ENCODE results near the gene LZTR1.

The LZTR1 gene

GRCh38 chr22:21030032-21030431 is 47.9 kb downstream of the LZTR1 start:
- no peaks in the 10 kb centered on the region for H3K9me3 ChIP-seq (ENCODE audit: control insufficient read depth, low read length)
- H3K4me3 ChIP-seq (ENCODE audit: insufficient read depth in 1 of 2, low read depth in 1 of 2, low read length in 2 of 2), result no peak overlapping the region
- 90% methylated on average over 15 of the region's 15 CpGs for WGBS
- H2BK12ac ChIP-seq (ENCODE audit: low read length in 2 of 2), result no peak overlapping the region
- H3K14ac ChIP-seq (ENCODE audit: low read length in 2 of 2), result no peak overlapping the region
- no peak overlapping the region for H2BK5ac ChIP-seq (ENCODE audit: low read depth, low read length, poor library complexity, severe bottlenecking)
- H3K4ac ChIP-seq (ENCODE audit: low read depth in 1 of 2, low read length in 2 of 2), result no peak overlapping the region
- no peak overlapping the region for H3K18ac ChIP-seq (ENCODE audit: low read depth in 1 of 2, low read length in 2 of 2)
- no peak overlapping the region for H2BK15ac ChIP-seq (ENCODE audit: low read depth, poor library complexity, severe bottlenecking)
- no peak overlapping the region for H2AFZ ChIP-seq (ENCODE audit: low read depth, low read length)
- no peaks in the 10 kb centered on the region for H3K79me1 ChIP-seq (replicated peaks; ENCODE audit: low read length, poor library complexity, severe bottlenecking)
- no peak overlapping the region for H2BK120ac ChIP-seq (ENCODE audit: low read depth, low read length)
- no peak overlapping the region for H4K91ac ChIP-seq (ENCODE audit: low read length)
- H3K4me2 ChIP-seq (ENCODE audit: low read length, poor library complexity, severe bottlenecking), result no peak overlapping the region
- no peak for DNase-seq
- H3K23ac ChIP-seq (ENCODE audit: low read length in 2 of 2), result no peak overlapping the region
- H3K27ac ChIP-seq (ENCODE audit: low read length, poor library complexity, severe bottlenecking), result no peak overlapping the region
- no peak overlapping the region for H3K9ac ChIP-seq (ENCODE audit: low read length)
- H4K8ac ChIP-seq (ENCODE audit: low read length), result no peak overlapping the region
- H3K36me3 ChIP-seq (ENCODE audit: control insufficient read depth in 1 of 2, insufficient read depth in 2 of 2, low read depth in 1 of 2, low read length in 2 of 2), result peaks cover 0 to 4% of the 10 kb centered on the region in 2 experiments
- peaks cover 23% of the 10 kb centered on the region for H3K4me1 ChIP-seq (ENCODE audit: control insufficient read depth, insufficient read depth, low read depth, low read length)
- H2AK5ac ChIP-seq (ENCODE audit: low read length, severe bottlenecking), result no peak overlapping the region
- H3K27me3 ChIP-seq (ENCODE audit: control insufficient read depth in 1 of 2, insufficient read depth in 1 of 2, low read length in 2 of 2), result peaks cover 36 to 58% of the 10 kb centered on the region in 2 experiments

GRCh38 chr22:21030621-21031544 is 48.8 kb downstream of the LZTR1 start:
- Histone ChIP-seq H4K8ac (ENCODE audit: low read length) (no peak overlapping the region), H3K4me3 (ENCODE audit: insufficient read depth in 1 of 2, low read depth in 1 of 2, low read length in 2 of 2) (no peak overlapping the region), H3K4ac (ENCODE audit: low read depth in 1 of 2, low read length in 2 of 2) (no peak overlapping the region)

GRCh38 chr22:21031545-21032036 is 49.5 kb downstream of the LZTR1 start:
- H3K18ac ChIP-seq (ENCODE audit: low read depth in 1 of 2, low read length in 2 of 2), result no peak overlapping the region
- H2BK5ac ChIP-seq (ENCODE audit: low read depth, low read length, poor library complexity, severe bottlenecking), result no peak overlapping the region
- no peaks in the 10 kb centered on the region for H3K79me1 ChIP-seq (replicated peaks; ENCODE audit: low read length, poor library complexity, severe bottlenecking)
- no peak overlapping the region for H4K8ac ChIP-seq (ENCODE audit: low read length)
- H3K23ac ChIP-seq (ENCODE audit: low read length in 2 of 2), result no peak overlapping the region
- H3K36me3 ChIP-seq (ENCODE audit: control insufficient read depth in 1 of 2, insufficient read depth in 2 of 2, low read depth in 1 of 2, low read length in 2 of 2), result peaks cover 0 to 4% of the 10 kb centered on the region in 2 experiments
- H2AK5ac ChIP-seq (ENCODE audit: low read length, severe bottlenecking), result no peak overlapping the region
- H2BK120ac ChIP-seq (ENCODE audit: low read depth, low read length), result no peak overlapping the region
- no peak overlapping the region for H2AFZ ChIP-seq (ENCODE audit: low read depth, low read length)
- no peak for DNase-seq
- no peak overlapping the region for H3K14ac ChIP-seq (ENCODE audit: low read length in 2 of 2)
- no peak overlapping the region for H2BK12ac ChIP-seq (ENCODE audit: low read length in 2 of 2)
- H3K4me1 ChIP-seq (ENCODE audit: control insufficient read depth, insufficient read depth, low read depth, low read length), result peaks cover 23% of the 10 kb centered on the region
- H2BK15ac ChIP-seq (ENCODE audit: low read depth, poor library complexity, severe bottlenecking), result no peak overlapping the region
- no peak overlapping the region for H3K27ac ChIP-seq (ENCODE audit: low read length, poor library complexity, severe bottlenecking)
- peak overlapping the region; percentile 31 for H4K91ac ChIP-seq (ENCODE audit: low read length)
- no peak overlapping the region for H3K4me3 ChIP-seq (ENCODE audit: insufficient read depth in 1 of 2, low read depth in 1 of 2, low read length in 2 of 2)
- no peaks in the 10 kb centered on the region for H3K9me3 ChIP-seq (ENCODE audit: control insufficient read depth, low read length)
- H3K9ac ChIP-seq (ENCODE audit: low read length), result no peak overlapping the region
- WGBS, result 88% methylated on average over 16 of the region's 18 CpGs
- peak overlapping the region; percentile 71 for H3K4me2 ChIP-seq (ENCODE audit: low read length, poor library complexity, severe bottlenecking)
- peaks cover 36 to 54% of the 10 kb centered on the region in 2 experiments for H3K27me3 ChIP-seq (ENCODE audit: control insufficient read depth in 1 of 2, insufficient read depth in 1 of 2, low read length in 2 of 2)
- no peak overlapping the region for H3K4ac ChIP-seq (ENCODE audit: low read depth in 1 of 2, low read length in 2 of 2)

More at GRCh38 chr22:21030621-21031544, 48.8 kb downstream of the LZTR1 start:
- Histone ChIP-seq H3K18ac (ENCODE audit: low read depth in 1 of 2, low read length in 2 of 2) (no peak overlapping the region), H2AK5ac (ENCODE audit: low read length, severe bottlenecking) (no peak overlapping the region), H2AFZ (ENCODE audit: low read depth, low read length) (no peak overlapping the region), H3K9me3 (ENCODE audit: control insufficient read depth, low read length) (no peaks in the 10 kb centered on the region), H3K79me1 (replicated peaks; ENCODE audit: low read length, poor library complexity, severe bottlenecking) (no peaks in the 10 kb centered on the region), H3K27me3 (ENCODE audit: control insufficient read depth in 1 of 2, insufficient read depth in 1 of 2, low read length in 2 of 2) (peaks cover 36 to 58% of the 10 kb centered on the region in 2 experiments), H3K14ac (ENCODE audit: low read length in 2 of 2) (no peak overlapping the region), H3K36me3 (ENCODE audit: control insufficient read depth in 1 of 2, insufficient read depth in 2 of 2, low read depth in 1 of 2, low read length in 2 of 2) (peaks cover 0 to 4% of the 10 kb centered on the region in 2 experiments), H2BK5ac (ENCODE audit: low read depth, low read length, poor library complexity, severe bottlenecking) (no peak overlapping the region), H3K23ac (ENCODE audit: low read length in 2 of 2) (no peak overlapping the region), H3K4me2 (ENCODE audit: low read length, poor library complexity, severe bottlenecking) (no peak overlapping the region), H3K9ac (ENCODE audit: low read length) (no peak overlapping the region), H2BK15ac (ENCODE audit: low read depth, poor library complexity, severe bottlenecking) (no peak overlapping the region), H3K4me1 (ENCODE audit: control insufficient read depth, insufficient read depth, low read depth, low read length) (peaks cover 23% of the 10 kb centered on the region), H3K27ac (ENCODE audit: low read length, poor library complexity, severe bottlenecking) (no peak overlapping the region), H4K91ac (ENCODE audit: low read length) (peak overlapping the region; percentile 52), H2BK12ac (ENCODE audit: low read length in 2 of 2) (no peak overlapping the region), H2BK120ac (ENCODE audit: low read depth, low read length) (no peak overlapping the region)
- 95% methylated on average over 39 of the region's 40 CpGs for WGBS
- no peak for DNase-seq
